LNCAP (cell line): ENCODE data around the gene SIAH1.

ENCODE experiments used
- TF ChIP-seq, protein P1 (sequence below): fragments of 450-650 bp; IDR thresholded peaks from 2 replicates; pipeline ENCODE4 v1.5.1; 2017; ENCODE audit warnings: mild to moderate bottlenecking

SIAH1 gene

DNA sequence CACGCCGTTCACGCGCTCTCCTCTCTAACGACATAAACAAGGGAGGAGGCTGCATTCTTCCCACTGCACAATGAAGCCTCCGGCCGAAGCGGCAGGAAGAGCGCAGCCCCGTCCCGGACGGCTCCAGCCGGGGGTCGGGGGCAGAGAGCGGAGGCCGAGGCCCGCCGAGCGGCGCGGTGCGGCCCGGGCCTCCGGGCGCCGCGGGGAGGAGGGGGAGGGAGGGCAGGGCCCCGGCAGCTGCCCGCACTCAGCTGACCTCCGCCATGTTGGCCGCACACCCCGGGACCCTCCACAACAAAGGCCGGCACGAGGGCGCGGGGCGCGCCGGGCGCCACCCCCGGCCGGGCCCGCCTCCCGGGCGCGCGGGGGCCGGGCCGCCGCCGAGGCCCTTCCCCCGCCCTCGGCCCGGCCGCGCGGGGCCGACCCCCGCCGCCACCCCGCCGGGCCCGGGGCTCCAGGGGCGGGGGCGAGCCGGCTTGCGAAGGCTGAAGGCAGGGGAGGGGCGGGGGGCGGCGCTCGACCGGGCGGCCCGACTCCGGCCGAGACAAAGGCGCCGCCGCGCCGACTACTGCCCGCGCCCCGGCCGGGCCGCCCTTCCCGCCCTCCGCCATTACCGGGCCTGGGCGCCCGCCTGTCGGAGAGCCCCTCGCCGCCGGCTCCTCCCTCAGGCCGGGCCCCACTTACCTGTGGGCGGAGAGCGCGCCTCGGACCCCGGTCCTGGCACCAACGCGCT lies 527 bp downstream of the SIAH1 start:
- TF ChIP-seq, protein P1, sequence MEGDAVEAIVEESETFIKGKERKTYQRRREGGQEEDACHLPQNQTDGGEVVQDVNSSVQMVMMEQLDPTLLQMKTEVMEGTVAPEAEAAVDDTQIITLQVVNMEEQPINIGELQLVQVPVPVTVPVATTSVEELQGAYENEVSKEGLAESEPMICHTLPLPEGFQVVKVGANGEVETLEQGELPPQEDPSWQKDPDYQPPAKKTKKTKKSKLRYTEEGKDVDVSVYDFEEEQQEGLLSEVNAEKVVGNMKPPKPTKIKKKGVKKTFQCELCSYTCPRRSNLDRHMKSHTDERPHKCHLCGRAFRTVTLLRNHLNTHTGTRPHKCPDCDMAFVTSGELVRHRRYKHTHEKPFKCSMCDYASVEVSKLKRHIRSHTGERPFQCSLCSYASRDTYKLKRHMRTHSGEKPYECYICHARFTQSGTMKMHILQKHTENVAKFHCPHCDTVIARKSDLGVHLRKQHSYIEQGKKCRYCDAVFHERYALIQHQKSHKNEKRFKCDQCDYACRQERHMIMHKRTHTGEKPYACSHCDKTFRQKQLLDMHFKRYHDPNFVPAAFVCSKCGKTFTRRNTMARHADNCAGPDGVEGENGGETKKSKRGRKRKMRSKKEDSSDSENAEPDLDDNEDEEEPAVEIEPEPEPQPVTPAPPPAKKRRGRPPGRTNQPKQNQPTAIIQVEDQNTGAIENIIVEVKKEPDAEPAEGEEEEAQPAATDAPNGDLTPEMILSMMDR = no peak

DNA sequence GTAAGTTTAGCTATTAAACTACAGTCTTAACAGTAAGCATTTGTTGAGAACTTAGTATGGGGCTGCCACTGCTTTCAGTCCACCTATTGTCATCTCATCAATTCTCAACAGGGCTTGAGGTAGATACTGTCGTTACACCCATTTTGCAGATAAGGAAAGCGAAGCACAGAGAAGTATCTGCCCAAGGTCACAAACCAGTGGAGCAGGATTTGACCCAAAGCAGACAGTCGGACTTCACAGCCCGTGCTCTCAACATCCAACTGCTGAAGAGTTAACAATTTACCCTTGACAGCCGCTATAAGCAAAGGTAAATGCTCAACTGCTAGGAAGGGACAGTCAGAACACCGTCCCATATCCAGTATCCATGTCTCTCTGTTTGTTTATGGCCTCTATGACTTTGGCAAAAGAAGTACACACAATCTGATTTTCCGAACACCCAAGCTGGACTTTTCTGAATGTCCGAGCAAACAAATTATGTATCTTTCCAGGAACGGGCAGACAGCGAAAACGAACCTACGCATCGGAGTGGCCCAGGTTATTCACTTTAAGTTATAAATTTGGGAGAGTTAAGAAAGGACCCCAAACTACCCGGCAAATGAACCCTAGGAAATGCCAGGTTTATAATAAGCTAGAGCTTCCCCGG lies 1.2 kb downstream of the SIAH1 start:
- TF ChIP-seq, protein P1 = no peak

DNA sequence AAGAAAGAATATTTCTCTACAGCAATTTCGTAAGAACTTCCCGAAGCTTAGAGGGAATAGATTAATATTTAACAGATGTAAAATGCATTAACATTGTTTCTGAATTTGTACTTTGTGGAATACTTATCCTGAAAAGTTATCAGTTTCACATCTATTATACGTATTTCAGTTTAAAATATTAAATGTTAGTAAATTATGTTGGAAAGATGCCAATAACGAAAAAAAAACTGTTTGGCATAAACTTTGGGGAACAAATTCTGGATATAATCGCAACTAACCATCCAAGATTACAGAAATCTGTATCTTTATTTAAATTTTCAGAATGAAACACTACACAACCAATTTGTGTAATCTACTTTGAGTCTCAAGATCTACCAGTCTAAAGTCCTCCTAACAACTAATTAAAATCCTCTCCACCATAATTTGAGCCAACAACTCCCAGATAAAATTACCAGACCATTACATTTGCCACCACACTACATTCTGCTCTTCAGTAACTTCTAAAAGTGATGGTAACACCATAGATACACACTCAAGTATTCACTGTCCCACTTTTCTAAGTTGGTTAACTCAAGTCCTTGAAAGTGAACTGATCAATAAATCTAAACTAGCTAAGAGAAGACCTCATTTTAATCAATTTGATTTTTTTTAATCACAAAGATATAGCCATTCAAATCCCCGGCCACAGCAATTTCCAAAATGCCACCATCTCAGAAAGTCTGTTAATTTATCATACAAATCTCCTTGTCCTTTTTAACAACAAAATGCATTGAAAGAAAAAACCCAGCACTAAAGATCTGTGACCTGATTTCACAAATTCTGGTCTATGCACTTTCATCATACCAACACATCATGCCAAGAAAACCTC lies 2.0 kb downstream of the SIAH1 start:
- TF ChIP-seq, protein P1 = no peak

DNA sequence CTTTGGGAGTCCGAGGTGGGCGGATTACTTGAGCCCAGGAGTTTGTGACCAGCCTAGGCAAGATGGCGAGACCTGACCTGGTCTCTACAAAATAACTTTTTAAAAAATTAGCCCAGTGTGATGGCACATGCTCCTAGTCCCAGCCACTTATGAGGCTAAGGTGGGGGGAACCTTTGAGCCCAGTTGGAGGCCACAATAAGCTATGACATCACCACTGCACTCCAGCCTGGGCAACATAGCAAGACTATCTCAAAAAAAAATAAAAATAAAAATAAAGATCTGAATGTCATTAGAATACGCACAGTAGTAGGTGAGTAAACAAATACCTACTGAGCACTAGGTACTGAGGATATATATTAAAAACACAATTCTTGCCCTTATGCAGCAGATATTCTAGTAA lies 3.1 kb downstream of the SIAH1 start:
- TF ChIP-seq, protein P1 = no peak

DNA sequence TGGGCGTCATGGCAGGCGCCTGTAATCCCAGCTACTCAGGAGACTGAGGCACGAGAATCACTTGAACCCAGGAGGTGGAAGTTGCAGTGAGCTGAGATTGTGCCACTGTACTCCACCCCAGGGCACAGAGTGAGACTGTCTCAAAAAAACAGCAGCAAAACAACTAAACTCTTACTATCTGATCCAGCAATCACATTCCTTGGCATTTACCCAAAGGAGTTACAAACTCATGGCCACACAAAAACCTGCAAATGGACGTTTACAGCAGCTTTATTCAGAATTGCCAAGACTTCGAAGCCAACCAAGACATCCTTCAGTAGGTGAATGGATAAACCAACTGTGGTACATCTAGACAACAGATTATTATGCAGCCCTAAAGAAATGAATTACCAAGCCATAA lies 4.0 kb downstream of the SIAH1 start:
- TF ChIP-seq, protein P1 = no peak

DNA sequence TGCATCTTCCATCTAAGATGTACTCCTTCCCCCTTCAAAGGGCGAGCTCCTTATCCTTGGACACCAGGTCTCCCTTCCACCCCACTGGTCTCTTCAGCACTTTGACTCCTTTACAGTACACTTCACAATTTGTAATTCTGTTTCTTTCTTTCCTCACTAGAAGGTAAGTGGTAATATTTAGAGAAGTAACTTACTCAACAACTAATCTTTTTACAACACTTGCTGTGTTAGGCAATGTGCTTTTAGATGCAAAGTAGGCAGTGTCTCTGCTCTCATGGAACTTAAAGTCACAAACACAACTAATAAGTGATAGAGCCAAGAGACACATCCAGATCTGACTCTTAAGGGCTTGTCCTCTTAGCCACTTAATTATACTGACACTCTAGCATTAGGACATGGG lies 6.4 kb downstream of the SIAH1 start:
- TF ChIP-seq, protein P1 = no peak

DNA sequence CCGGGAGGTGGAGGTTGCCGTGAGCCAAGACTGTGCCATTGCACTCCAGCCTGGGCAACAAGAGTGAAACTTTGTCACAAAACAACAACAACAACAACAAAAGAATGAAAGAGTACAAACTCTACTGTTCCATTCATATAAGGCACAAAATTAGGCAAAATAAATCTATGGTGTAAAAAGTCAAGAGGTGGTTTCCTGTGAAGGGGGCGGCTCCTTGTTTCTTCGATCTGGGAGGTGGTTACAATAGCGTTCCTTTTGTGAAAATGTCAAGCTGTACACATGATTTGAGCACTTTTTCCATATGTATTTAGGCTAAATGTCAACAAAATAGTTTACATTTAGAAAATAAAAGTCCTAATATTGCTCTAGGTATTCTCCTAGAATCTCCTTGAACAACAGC lies 6.9 kb downstream of the SIAH1 start:
- TF ChIP-seq, protein P1 = no peak
